ENCODE results near the gene ADAMTSL1.
"Not testable (repeated sequence)": the region's sequence is repeated elsewhere in the genome, so short reads cannot be mapped to it uniquely, and the experiment has no call there.

The ADAMTSL1 gene

GRCh38 chr9:18921366-18922075, 447.6 kb downstream of the ADAMTSL1 start:
- DNase-seq = no peak

GRCh38 chr9:18922161-18922885, 448.4 kb downstream of the ADAMTSL1 start:
- no peak for DNase-seq

- DNase-seq = no peak
Observed at GRCh38 chr9:18923167-18923566, 449.2 kb downstream of the ADAMTSL1 start.

- no peak for DNase-seq
Observed at GRCh38 chr9:18923671-18924430, 449.9 kb downstream of the ADAMTSL1 start.

- no peak for DNase-seq
Observed at GRCh38 chr9:18925880-18926279, 451.9 kb downstream of the ADAMTSL1 start.

GRCh38 chr9:18926513-18926912, 452.6 kb downstream of the ADAMTSL1 start:
- DNase-seq = no peak

GRCh38 chr9:18928711-18929110, 454.8 kb downstream of the ADAMTSL1 start:
- peak; percentile 9 for DNase-seq

GRCh38 chr9:18930611-18931010, 456.7 kb downstream of the ADAMTSL1 start:
- DNase-seq = not testable (repeated sequence)

GRCh38 chr9:18935541-18935940, 461.6 kb downstream of the ADAMTSL1 start:
- no peak for DNase-seq

- DNase-seq = no peak
Observed at GRCh38 chr9:18936094-18936871, 462.3 kb downstream of the ADAMTSL1 start.

GRCh38 chr9:18939943-18940342, 466.0 kb downstream of the ADAMTSL1 start:
- no peak for DNase-seq

GRCh38 chr9:18941060-18941740, 467.2 kb downstream of the ADAMTSL1 start:
- no peak for DNase-seq

GRCh38 chr9:18942801-18943200, 468.8 kb downstream of the ADAMTSL1 start:
- DNase-seq = no peak

GRCh38 chr9:18947892-18948339, 474.0 kb downstream of the ADAMTSL1 start:
- no peak for DNase-seq

GRCh38 chr9:18951936-18952335, 478.0 kb downstream of the ADAMTSL1 start:
- no peak for DNase-seq

GRCh38 chr9:18955626-18956025, 481.7 kb downstream of the ADAMTSL1 start:
- DNase-seq = no peak
